Measurements from ENCODE around the gene CAMK2A.

- TF ChIP-seq, protein P1, sequence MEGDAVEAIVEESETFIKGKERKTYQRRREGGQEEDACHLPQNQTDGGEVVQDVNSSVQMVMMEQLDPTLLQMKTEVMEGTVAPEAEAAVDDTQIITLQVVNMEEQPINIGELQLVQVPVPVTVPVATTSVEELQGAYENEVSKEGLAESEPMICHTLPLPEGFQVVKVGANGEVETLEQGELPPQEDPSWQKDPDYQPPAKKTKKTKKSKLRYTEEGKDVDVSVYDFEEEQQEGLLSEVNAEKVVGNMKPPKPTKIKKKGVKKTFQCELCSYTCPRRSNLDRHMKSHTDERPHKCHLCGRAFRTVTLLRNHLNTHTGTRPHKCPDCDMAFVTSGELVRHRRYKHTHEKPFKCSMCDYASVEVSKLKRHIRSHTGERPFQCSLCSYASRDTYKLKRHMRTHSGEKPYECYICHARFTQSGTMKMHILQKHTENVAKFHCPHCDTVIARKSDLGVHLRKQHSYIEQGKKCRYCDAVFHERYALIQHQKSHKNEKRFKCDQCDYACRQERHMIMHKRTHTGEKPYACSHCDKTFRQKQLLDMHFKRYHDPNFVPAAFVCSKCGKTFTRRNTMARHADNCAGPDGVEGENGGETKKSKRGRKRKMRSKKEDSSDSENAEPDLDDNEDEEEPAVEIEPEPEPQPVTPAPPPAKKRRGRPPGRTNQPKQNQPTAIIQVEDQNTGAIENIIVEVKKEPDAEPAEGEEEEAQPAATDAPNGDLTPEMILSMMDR (conservative IDR thresholded peaks at IDR 0.05): no peak
- no peak for TF ChIP-seq EZH2 (IDR thresholded peaks at IDR 0.05; ENCODE audit: low read depth)
Measured at GRCh38 chr5:150239794-150240122, 49.8 kb downstream of the CAMK2A start.
